Ovary (tissue), 9 donors: ENCODE data around the gene STARD7. TPM values are rescaled to one million over a fixed set of nuclear protein-coding genes. Genes with fewer than 3 reads are reported as not detected.

Experiments
- DNase-seq, 5 donors: peaks; one replicate each; pipeline ENCODE4 v3.0.0-alpha.2; 2019 to 2020
- H3K27ac ChIP-seq, 2 donors: fragments of 200-600 bp; one replicate each; pipeline versions ENCODE4 v1.5.1 to v1.8.0; 2019 to 2022
- H3K27me3 ChIP-seq: fragments of 200-600 bp; one replicate; pipeline ENCODE4 v1.8.0; 2022
- H3K36me3 ChIP-seq: fragments of 200-600 bp; sonication (generic); one replicate; pipeline ENCODE4 v1.5.1; 2019
- H3K4me1 ChIP-seq: one replicate; pipeline ENCODE4 v1.8.1; 2013; ENCODE audit warnings: mild to moderate bottlenecking, moderate library complexity; ENCODE audit not compliant: insufficient read depth
- H3K4me3 ChIP-seq: fragments of 200-600 bp; sonication (generic); one replicate; pipeline ENCODE4 v1.5.1; 2017
- H3K9me3 ChIP-seq, 2 donors: fragments of 200-600 bp in 1 of 2; sonication (generic) in 1 of 2; one replicate each; pipeline versions ENCODE4 v1.5.1 to v1.8.1; 2013 to 2019; ENCODE audit warnings: mild to moderate bottlenecking in 1 of 2, moderate library complexity in 1 of 2
- CTCF ChIP-seq, 3 donors: fragments of 450-650 bp in 2 of 3; fragments of 200-600 bp in 1 of 3; IDR thresholded peaks; one replicate each; pipeline versions ENCODE4 v1.5.1 to v1.8.0; 2016 to 2022; ENCODE audit warnings: antibody characterized with exemption in 3 of 3, mild to moderate bottlenecking in 1 of 3
- EP300 ChIP-seq: sonication (generic); formaldehyde crosslinking; IDR thresholded peaks from one replicate; pipeline ENCODE4 v1.6.1; 2017; ENCODE audit warnings: antibody characterized with exemption
- POLR2A ChIP-seq: fragments of 450-650 bp; IDR thresholded peaks from one replicate; pipeline ENCODE4 v1.6.1; 2017; ENCODE audit warnings: antibody characterized with exemption, mild to moderate bottlenecking, moderate library complexity
- WGBS, 3 donors: extraction: QIAGEN DNeasy Blood & Tissue Kit in 1 of 3; methylation state at CpG; one replicate each; pipeline versions ENCODE4 v1.1.5 to v1.1.7; 2013 to 2017; 5-methylcytosine and 5-hydroxymethylcytosine counted together
- intact Hi-C, 4 donors: fragments of 100-400 bp; cut with DNase I; formaldehyde crosslinking; loops; one replicate each; pipeline versions ENCODE4 v1.11.0 to v1.15.1; 2022 to 2023
- polyA plus RNA-seq, 2 donors: library from polyadenylated mRNA; stranded (reverse); fragments of 200-250 nt in 1 of 2; fragments of 350-450 nt in 1 of 2; fragmentation: Illumina TruSeq in 1 of 2; extraction: RNeasy Lipid Tissue Mini Kit (QIAGEN cat#74804) in 1 of 2; gene quantifications; one replicate each; pipeline ENCODE4 v1.2.3, GENCODE V29; 2013 to 2014
- total RNA-seq, 7 donors: library from RNA; depleted of rRNA in 2 of 7; stranded (reverse); fragments of >200 nt in 2 of 7; fragmentation: NEBNext Ultra II Directional in 3 of 7; extraction: Animal tissue kit (Norgen Biotek cat#: 25700) in 3 of 7; gene quantifications; one replicate each; pipeline versions ENCODE4 v1.1.0 to v1.2.4, GENCODE V29; 2016 to 2023
- donor health status: DM: no; HTN: no; CAD: no; lungs with moderate emphysema.
- donor health status: DM: no; HTN: no; CAD: no.
- donor health status: Bipolar disorder and iron deficiency.
- donor health status: DM: yes; HTN: yes; CAD: no.
- donor health status: DM: no; HTN: no; CAD: no.
- donor health status: DM: yes; HTN: yes; CAD: no.

Gene STARD7
- total and polyA plus RNA-seq, 9 donors = 32.7 to 90.9 (median 73.8) TPM

- no peaks in the 10 kb centered on the region for H3K27me3 ChIP-seq
- DNase-seq = no peak
- H3K9me3 ChIP-seq = no peaks in the 10 kb centered on the region
- no peak overlapping the region for H3K4me3 ChIP-seq
- 71 to 78% (median 74%) methylated on average over 8 of the region's 8 CpGs for WGBS, 3 donors
- no peak overlapping the region for H3K27ac ChIP-seq
- no peak for TF ChIP-seq POLR2A
- no peak for TF ChIP-seq EP300
- peaks cover 2% of the 10 kb centered on the region for H3K4me1 ChIP-seq
- intact Hi-C loops = no loop called here
- no peaks in the 10 kb centered on the region for H3K36me3 ChIP-seq
These were observed 23.6 kb downstream of the STARD7 start for GRCh38 chr2:96184989-96185388.

GRCh38 chr2:96184188-96184587, 24.4 kb downstream of the STARD7 start:
- Histone ChIP-seq H3K9me3 (no peaks in the 10 kb centered on the region), H3K4me1 (peaks cover 2% of the 10 kb centered on the region), H3K4me3 (no peak overlapping the region), H3K27ac (no peak overlapping the region), H3K27me3 (no peaks in the 10 kb centered on the region), H3K36me3 (no peaks in the 10 kb centered on the region)
- intact Hi-C loops = no loop called here
- WGBS, 3 donors = 83 to 84% (median 84%) methylated on average over 8 of the region's 8 CpGs
- no peak for DNase-seq
- TF ChIP-seq CTCF (IDR thresholded peaks at IDR 0.05) (no peak), EP300 (no peak), POLR2A (no peak)

- H3K4me1 ChIP-seq = peaks cover under 1% of the 10 kb centered on the region
- no peaks in the 10 kb centered on the region for H3K27me3 ChIP-seq
- H3K36me3 ChIP-seq = no peaks in the 10 kb centered on the region
- no peaks in the 10 kb centered on the region for H3K9me3 ChIP-seq
- no peak for DNase-seq
- 56 to 72% (median 66%) methylated on average over 5 of the region's 5 CpGs for WGBS, 3 donors
- H3K27ac ChIP-seq = no peak overlapping the region
- no peak for TF ChIP-seq EP300
- no peak overlapping the region for H3K4me3 ChIP-seq
- intact Hi-C loops = no loop called here
These were observed 27.1 kb downstream of the STARD7 start for GRCh38 chr2:96181529-96181928.

GRCh38 chr2:96180521-96180920, 28.1 kb downstream of the STARD7 start:
- Histone ChIP-seq H3K36me3 (no peaks in the 10 kb centered on the region), H3K27me3 (no peaks in the 10 kb centered on the region), H3K27ac (no peak overlapping the region), H3K4me3 (no peak overlapping the region), H3K4me1 (no peaks in the 10 kb centered on the region), H3K9me3 (no peaks in the 10 kb centered on the region)
- intact Hi-C loops = no loop called here
- DNase-seq = no peak
- TF ChIP-seq CTCF (IDR thresholded peaks at IDR 0.05) (no peak), EP300 (no peak), POLR2A (no peak)

GRCh38 chr2:96180002-96180401, 28.6 kb downstream of the STARD7 start:
- Histone ChIP-seq H3K27ac (no peak overlapping the region), H3K4me3 (no peak overlapping the region), H3K27me3 (no peaks in the 10 kb centered on the region), H3K4me1 (no peaks in the 10 kb centered on the region), H3K36me3 (no peaks in the 10 kb centered on the region), H3K9me3 (no peaks in the 10 kb centered on the region)
- 96 to 100% (median 100%) methylated on average over 1 of the region's 1 CpG for WGBS, 3 donors
- intact Hi-C loops = no loop called here
- DNase-seq = no peak
- TF ChIP-seq CTCF (IDR thresholded peaks at IDR 0.05) (no peak), EP300 (no peak), POLR2A (no peak)

GRCh38 chr2:96176661-96177060, 32.0 kb downstream of the STARD7 start:
- intact Hi-C loops = loop anchor here in 1 of 4 donors (10.0 kb wide), 2 partner anchors 152 to 182 kb away; partner anchors contain the start of gene ANKRD36C
- DNase-seq = no peak
- Histone ChIP-seq H3K27me3 (no peaks in the 10 kb centered on the region), H3K4me1 (no peaks in the 10 kb centered on the region), H3K27ac (no peak overlapping the region), H3K9me3 (no peaks in the 10 kb centered on the region), H3K4me3 (no peak overlapping the region), H3K36me3 (no peaks in the 10 kb centered on the region)
- 34 to 48% (median 44%) methylated on average over 4 of the region's 4 CpGs for WGBS, 3 donors
- TF ChIP-seq POLR2A (no peak), EP300 (no peak), CTCF (IDR thresholded peaks at IDR 0.05) (no peak)
